Smooth muscle cell (in vitro differentiated cells): ENCODE measurements around the gene PAPSS1. TPM values are rescaled to one million over a fixed set of nuclear protein-coding genes. Genes with fewer than 3 reads are reported as not detected.

Experiments used
- DNase-seq: peaks from one replicate; lab custom pipeline; 2025; ENCODE audit not compliant: unreplicated experiment; lab: John Stamatoyannopoulos, UW
- H2AFZ ChIP-seq: fragments of 200-600 bp; sonication (generic); 2 replicates; pipeline ENCODE4 v1.6.0; 2016; ENCODE audit warnings: antibody characterized with exemption, low read depth, mild to moderate bottlenecking
- H3F3A ChIP-seq: fragments of 200-600 bp; sonication (generic); 2 replicates; pipeline ENCODE4 v1.6.0; 2017; ENCODE audit warnings: antibody characterized with exemption, low read depth
- H3K27ac ChIP-seq: fragments of 200-600 bp; sonication (generic); 2 replicates; pipeline ENCODE4 v1.5.1; 2016; ENCODE audit warnings: low read depth, mild to moderate bottlenecking
- H3K27me3 ChIP-seq: fragments of 200-600 bp; sonication (generic); 2 replicates; pipeline ENCODE4 v1.6.1; 2016; ENCODE audit warnings: low read depth, mild to moderate bottlenecking
- H3K36me3 ChIP-seq: fragments of 200-600 bp; sonication (generic); 2 replicates; pipeline ENCODE4 v1.5.1; 2016; ENCODE audit warnings: low read depth
- H3K4me1 ChIP-seq: fragments of 200-600 bp; sonication (generic); 2 replicates; pipeline ENCODE4 v1.5.1; 2016; ENCODE audit warnings: low read depth
- H3K4me2 ChIP-seq: fragments of 200-600 bp; sonication (generic); 2 replicates; pipeline ENCODE4 v1.6.0; 2016; ENCODE audit warnings: mild to moderate bottlenecking
- H3K4me3 ChIP-seq: fragments of 200-600 bp; sonication (generic); 2 replicates; pipeline ENCODE4 v1.5.1; 2016; ENCODE audit warnings: mild to moderate bottlenecking
- H3K79me2 ChIP-seq: fragments of 200-600 bp; sonication (generic); 2 replicates; pipeline ENCODE4 v1.6.0; 2016; ENCODE audit warnings: low read depth, mild to moderate bottlenecking
- H3K9ac ChIP-seq: fragments of 200-600 bp; sonication (generic); 2 replicates; pipeline ENCODE4 v1.6.0; 2016; ENCODE audit warnings: low read depth
- H3K9me3 ChIP-seq: fragments of 200-600 bp; sonication (generic); replicated peaks from 2 replicates; pipeline ENCODE4 v1.5.1; 2016; ENCODE audit warnings: low read depth
- H4K20me1 ChIP-seq: fragments of 200-600 bp; sonication (generic); 2 replicates; pipeline ENCODE4 v1.6.0; 2016; ENCODE audit warnings: low read depth
- CTCF ChIP-seq: fragments of 200-600 bp; sonication (generic); IDR thresholded peaks from 2 replicates; pipeline ENCODE4 v1.5.1; 2017; ENCODE audit warnings: borderline replicate concordance, mild to moderate bottlenecking, antibody characterized with exemption; ENCODE audit not compliant: insufficient read depth, poor library complexity, severe bottlenecking
- WGBS: methylation state at CpG from one replicate; pipeline ENCODE4 v1.1.7; 2016; ENCODE audit warnings: low lambda C conversion rate; 5-methylcytosine and 5-hydroxymethylcytosine counted together
- polyA plus RNA-seq: library from polyadenylated mRNA; unstranded; fragments of >200 nt; fragmentation: Nextera tagmentation; extraction: Ambion mirVana; gene quantifications from 2 replicates; pipeline ENCODE4 v1.2.1, GENCODE V29; 2016
- total RNA-seq: library from RNA; depleted of rRNA; stranded (reverse); fragments of >200 nt; gene quantifications from 2 replicates; pipeline ENCODE4 v1.2.3, GENCODE V29; 2014

The PAPSS1 gene
- total and polyA plus RNA-seq, 2 experiments from 2014 or later, result 188 to 198 TPM

- Histone ChIP-seq H3K4me2 (no peak overlapping the region), H3K79me2 (peaks cover 46% of the 10 kb centered on the region), H4K20me1 (peaks cover 26% of the 10 kb centered on the region), H3K36me3 (peaks cover 9% of the 10 kb centered on the region), H3F3A (peaks cover 10% of the 10 kb centered on the region), H3K27me3 (no peaks in the 10 kb centered on the region), H2AFZ (no peak overlapping the region), H3K27ac (no peak overlapping the region), H3K9me3 (no peaks in the 10 kb centered on the region), H3K4me3 (no peak overlapping the region), H3K9ac (no peak overlapping the region), H3K4me1 (peaks cover 13% of the 10 kb centered on the region)
- no peak for TF ChIP-seq CTCF
- DNase-seq, result no peak
Observed at GRCh38 chr4:107669068-107669467, 51.0 kb downstream of the PAPSS1 start.

GRCh38 chr4:107666134-107666533 lies 53.9 kb downstream of the PAPSS1 start:
- WGBS, result 83% methylated on average over 1 of the region's 1 CpG
- H3F3A ChIP-seq, result peaks cover 10% of the 10 kb centered on the region
- peak overlapping the region; percentile 50 for H3K27ac ChIP-seq
- peak; percentile 46 for TF ChIP-seq CTCF
- peaks cover 41% of the 10 kb centered on the region for H4K20me1 ChIP-seq
- H3K9ac ChIP-seq, result no peak overlapping the region
- H3K36me3 ChIP-seq, result peaks cover 9% of the 10 kb centered on the region
- DNase-seq, result no peak
- peaks cover 68% of the 10 kb centered on the region for H3K79me2 ChIP-seq
- peak overlapping the region; percentile 1 for H3K4me3 ChIP-seq
- no peaks in the 10 kb centered on the region for H3K27me3 ChIP-seq
- H2AFZ ChIP-seq, result no peak overlapping the region
- H3K9me3 ChIP-seq, result no peaks in the 10 kb centered on the region
- peak overlapping the region; percentile 56 for H3K4me2 ChIP-seq
- peaks cover 13% of the 10 kb centered on the region for H3K4me1 ChIP-seq

- H3K27ac ChIP-seq, result peak overlapping the region; percentile 50
- peak overlapping the region; percentile 56 for H3K4me2 ChIP-seq
- H3F3A ChIP-seq, result peaks cover 7% of the 10 kb centered on the region
- no peak overlapping the region for H3K9ac ChIP-seq
- no peak overlapping the region for H3K4me3 ChIP-seq
- H3K9me3 ChIP-seq, result no peaks in the 10 kb centered on the region
- peaks cover 7% of the 10 kb centered on the region for H3K36me3 ChIP-seq
- H3K4me1 ChIP-seq, result peaks cover 13% of the 10 kb centered on the region
- peaks cover 61% of the 10 kb centered on the region for H3K79me2 ChIP-seq
- 97% methylated on average over 1 of the region's 1 CpG for WGBS
- H4K20me1 ChIP-seq, result peaks cover 42% of the 10 kb centered on the region
- no peak for DNase-seq
- TF ChIP-seq CTCF, result no peak
- H2AFZ ChIP-seq, result no peak overlapping the region
- H3K27me3 ChIP-seq, result no peaks in the 10 kb centered on the region
Observed at GRCh38 chr4:107665001-107665400, 55.0 kb downstream of the PAPSS1 start.
